GM21447 (cell line): ENCODE measurements around the gene OTUB1.

Source experiments
- ATAC-seq: cut with Tn5 transposase; IDR thresholded peaks from one replicate; pipeline ENCODE4 v1.9.1; 2021; ENCODE audit not compliant: unreplicated experiment

OTUB1 gene

DNA sequence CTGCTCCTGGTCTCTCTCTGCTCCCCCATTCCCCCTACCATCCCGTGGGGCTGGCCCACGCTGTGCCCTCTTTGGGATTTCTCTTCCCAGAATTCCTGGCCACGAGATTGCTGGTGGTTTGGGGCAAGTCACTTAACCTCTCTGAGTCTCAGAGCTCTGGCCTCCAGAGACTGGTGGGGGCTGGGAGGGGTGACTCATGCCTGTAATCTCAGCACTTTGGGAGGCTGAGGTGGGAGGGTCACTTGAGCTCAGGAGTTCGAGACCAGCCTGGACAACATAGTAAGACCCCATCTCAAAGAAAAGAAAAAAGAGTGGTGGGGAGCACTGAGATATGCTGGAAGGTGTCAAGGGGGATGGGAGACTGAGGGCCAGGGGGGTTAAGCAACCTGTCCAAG is 18.3 kb downstream of the OTUB1 start:
- no peak for ATAC-seq

DNA sequence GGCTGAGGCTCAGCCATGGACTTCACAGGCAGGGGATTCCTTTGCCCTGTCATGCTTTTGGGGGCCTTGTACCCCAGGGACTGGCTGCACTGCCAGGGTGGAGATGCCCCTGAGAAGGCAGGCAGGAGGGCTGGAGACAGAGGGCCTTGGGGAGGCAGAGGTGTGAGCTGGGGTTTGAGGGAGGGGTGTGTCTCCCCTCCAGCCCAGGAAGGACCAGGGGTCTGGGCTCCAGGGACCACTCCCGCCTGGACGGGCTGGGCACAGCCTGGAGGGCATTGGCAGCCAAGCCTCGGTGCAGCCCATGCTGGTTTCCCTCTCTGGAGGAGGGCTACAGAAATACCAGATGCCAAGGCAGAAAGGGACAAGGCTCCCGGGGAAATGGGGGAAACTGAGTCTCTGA is 19.5 kb downstream of the OTUB1 start:
- ATAC-seq = no peak

DNA sequence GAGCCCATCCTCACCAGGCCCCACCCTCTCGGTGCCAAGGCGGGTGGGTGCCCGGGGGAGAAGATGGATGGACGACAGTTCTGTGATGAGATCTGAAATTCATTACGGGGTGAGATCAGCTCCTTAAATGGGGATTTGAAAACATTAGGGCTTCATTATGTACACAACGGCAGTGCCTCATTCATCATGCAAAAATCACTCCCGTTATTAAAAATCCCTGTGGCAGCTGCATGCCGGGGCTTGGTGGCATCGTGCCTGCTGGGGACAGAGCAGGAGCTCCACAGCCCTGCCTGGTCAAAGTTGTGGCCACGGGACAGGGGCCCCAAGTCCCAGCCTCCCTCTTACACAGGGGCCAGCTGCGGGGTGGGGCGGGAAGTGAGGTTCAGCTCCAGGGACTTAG is 20.2 kb downstream of the OTUB1 start:
- ATAC-seq = no peak

DNA sequence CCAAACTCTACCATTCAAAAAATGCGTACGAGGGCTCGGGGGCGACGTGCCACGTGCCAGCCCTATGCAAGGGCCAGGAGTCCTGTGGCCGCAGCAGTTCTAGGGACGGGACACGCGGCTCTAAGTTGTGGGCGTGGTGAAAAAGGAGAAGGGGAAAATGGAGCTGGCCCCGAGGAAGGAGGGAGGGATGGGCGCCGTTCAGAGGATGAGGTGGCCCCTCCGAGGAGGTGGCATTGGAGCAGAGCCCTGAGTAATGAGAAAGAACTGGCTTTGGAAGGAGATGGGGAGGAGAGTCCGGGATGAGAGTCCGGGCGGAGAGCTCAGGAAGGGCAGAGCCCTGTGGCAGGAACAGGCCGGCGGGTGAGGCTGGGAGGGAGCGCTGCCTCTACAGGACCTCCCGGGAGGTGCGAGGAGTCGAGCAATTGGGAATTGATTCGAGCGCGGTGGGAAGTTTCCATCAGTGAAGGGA is 21.0 kb downstream of the OTUB1 start:
- no peak for ATAC-seq

DNA sequence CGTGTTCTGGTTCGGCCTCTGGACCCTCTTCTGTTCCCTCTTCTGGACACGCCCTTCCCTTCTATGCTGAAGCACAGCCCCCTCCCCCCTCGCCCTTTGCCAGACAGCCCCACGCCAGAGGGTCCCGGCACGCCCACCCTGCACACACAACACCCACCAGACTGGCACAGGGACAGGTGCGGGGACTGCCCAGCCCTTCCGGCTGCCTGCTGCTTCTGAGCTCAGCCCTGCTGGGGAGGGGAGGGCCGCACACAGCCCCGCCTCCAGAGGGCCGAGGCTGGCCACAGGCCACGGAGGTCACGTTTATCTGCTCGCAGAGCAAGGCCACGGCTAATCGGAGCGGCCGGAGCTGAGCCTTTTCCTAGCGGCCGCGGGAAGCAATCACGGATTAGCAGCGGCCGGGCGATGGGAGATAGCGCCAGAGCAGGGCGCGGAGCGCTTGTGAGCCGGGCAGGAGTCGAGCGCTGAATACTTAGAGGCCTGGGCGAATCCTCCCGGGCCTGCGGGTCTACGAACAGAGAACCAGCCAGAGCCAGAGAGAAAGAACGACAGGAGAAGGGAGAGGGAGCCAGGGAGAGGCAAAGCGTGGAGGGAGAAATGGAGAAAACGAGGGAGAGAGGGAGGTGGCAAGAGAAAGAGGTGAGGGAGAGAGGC is 21.5 kb downstream of the OTUB1 start:
- no peak for ATAC-seq

DNA sequence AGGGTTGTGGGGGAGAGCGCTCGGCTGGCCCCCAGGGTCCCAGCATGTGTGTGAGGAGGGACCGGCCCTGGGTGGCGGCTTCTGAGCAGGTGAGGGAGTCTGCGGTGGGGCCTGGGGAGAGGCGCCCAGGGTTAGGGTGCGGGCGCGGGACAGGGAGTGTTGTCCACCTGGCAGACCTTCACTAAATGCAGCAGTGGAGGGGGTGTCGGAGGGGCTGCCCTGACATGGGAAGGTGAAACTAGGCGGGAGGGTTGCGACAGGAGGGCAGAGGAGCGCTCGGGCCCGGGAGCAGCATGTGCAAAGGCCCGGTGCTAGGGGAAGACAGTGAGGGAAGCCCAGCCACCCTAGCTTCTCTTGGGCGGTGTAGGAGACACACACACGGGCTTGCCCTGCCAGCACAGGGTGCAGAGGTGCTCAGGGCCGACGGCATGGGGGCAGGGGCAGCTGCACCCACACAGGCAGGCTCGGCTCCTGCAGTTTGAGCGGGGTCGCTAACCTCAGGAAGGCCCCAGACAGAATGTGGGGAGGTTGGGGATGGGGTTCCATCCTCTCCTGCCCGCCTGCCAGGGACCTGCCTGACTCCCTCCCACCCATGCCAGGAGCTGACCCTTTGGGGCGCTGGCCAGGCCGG is 22.2 kb downstream of the OTUB1 start:
- no peak for ATAC-seq

DNA sequence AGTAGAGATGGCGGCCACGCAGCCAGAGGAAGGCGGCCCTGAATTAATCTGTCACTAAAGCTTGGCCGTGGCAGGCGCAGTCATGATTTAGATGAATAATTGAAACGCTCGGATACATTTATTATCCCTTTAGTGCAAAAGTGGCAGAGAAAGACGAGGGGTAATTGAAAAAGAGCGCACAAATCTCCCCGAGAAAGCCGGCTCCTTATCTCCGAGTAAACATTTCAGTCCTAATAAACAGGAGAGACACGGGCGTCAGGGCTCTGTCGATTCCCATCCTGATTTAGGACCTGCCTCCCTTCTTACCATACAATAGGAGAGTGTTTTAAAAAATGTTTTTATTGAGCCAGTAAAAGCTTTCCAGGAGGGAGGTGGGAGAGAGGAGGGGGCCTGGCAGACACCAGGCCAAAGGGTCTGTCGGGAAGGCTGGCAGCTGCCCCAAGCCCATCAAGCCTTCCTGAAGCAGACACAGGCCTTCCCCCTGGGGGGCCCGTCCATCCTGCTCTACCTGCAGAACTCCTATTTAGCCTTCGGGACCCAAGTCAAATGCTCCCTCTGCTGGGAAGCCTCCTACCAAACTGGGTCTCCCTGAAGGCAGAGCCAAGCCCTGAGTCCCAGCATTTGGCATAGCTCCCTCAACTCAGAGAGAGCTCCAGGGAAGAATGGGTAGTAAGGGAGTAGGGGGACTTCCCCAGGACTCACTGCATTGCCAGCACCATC is 22.8 kb downstream of the OTUB1 start:
- ATAC-seq = no peak

DNA sequence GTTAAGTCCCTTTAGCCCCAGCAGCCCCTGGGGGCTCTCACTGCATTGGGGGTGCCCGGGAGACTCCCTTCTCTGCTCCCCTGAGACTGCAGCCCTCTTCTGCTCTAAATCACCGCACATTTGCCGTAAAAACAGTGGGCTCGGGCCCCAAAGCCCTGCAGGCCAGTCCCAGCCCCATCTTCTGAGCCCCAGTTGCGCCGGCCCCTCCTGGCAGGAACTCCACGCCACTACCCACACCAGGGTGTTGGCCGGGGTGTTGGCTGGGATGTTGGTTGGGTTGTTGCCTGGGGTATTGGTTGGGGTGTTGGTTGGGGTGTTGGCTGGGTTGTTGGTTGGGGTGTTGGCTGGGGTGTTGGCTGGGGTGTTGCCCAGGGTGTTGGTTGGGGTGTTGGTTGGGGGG is 23.5 kb downstream of the OTUB1 start:
- no peak for ATAC-seq

DNA sequence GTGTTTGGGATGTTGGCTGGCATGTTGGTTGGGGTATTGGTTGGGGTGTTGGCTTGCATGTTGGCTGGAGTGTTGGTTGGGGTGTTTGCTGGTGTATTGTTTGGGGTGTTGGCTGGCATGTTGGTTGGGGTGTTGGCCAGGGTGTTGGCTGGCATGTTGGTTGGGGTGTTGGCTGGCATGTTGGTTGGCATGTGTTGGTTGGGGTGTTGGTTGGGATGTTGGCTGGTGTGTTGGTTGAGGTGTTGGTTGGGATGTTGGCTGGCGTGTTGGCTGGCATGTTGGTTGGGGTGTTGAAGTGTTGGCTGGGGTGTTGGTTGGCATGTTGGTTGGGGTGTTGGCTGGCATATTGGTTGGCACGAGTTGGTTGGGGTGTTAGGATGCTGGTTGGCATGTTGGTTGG is 24.5 kb downstream of the OTUB1 start:
- ATAC-seq = no peak

DNA sequence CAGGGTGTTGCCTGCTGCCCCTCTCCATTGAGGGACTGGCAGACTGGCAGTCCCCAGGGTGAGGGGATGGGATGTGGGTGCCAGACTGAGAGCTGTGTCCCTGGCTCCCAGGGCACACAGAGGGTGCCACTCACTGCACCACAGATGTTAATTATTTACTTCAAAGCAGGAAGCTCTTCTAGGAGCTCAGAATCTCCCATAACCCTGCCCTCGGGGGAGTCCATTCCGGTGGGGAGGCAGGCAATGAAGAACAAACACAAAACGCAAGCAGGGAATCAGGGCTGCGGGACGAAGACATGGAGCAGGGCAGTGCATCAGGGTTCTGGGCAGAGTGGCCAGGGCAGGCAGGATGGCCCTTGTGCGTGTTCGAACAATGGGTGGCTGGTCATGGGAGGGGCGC is 25.1 kb downstream of the OTUB1 start:
- ATAC-seq = no peak

DNA sequence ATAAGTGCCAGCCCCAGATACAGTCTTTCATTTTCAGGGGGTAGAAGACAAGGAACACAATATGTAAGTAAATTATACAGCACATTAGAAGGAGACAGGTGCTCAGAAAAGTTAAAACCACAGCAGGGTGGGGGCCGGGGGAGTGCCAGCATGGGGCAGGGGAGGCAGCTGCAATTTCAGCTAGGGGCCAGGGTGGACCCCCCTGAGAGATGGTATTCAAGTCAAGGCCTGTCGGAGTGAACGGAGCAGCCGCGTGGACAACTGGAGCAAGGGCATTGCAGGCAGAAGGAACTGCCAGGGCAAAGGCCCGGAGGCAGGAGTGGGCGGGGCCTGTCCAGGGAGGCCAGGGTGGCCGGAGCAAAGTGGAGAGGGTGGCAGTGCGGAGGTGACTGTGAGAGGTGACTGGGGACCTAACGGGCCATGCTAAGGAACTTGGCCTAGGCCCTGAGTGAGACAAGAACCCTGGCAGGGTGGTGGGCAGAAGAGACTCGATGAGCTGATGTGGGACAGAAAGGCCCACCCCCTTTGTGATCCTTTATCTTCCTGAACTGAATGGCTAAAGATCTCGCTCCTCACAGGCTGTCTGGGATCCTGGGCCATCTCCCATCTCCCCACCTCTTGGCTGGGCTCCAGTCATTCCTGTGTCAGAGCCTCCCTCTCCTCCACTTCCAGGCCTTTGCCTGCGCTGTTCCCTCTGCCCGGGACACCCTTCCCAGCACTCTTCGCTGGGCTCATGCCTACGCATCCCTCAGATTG is 27.1 kb downstream of the OTUB1 start:
- no peak for ATAC-seq

DNA sequence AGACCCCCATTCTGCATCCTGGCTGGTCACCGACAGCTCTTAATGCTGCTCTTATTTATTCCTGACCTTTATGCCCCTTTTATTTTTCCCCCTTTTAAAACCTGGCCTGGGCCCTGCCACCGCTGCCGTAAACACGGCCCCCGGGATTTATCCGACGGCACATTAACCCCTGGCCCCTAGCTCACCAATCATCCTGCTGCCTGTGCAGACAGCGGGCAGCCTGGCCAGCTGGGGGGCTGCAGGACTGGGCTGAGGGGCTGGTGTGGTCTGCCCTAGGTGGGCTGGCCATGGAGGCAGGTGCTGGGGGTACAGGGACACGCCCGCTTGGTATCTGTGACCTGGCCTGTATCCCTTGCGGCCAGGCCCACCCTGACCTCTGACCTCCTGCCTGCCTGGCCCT is 28.1 kb downstream of the OTUB1 start:
- no peak for ATAC-seq

DNA sequence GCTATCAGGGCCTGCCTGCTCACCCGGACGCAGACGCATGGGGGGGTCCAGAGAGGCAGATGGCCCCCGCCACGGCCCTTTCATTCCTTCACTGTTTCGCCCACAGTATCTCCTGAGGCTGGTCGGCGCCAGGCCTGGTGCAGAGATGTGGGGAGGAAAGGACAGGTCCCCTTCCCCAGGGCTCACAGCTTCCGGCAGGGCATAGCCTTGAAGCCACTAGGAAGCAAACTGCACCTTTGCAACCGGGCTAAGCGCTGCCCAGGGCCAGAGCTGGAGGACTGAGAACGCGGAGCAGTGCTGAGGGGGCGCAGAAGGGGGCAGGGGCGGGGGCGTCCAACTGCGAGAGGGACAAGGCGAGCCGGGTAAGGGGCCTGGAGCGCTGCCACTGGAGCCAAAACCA is 29.3 kb downstream of the OTUB1 start:
- ATAC-seq = no peak

DNA sequence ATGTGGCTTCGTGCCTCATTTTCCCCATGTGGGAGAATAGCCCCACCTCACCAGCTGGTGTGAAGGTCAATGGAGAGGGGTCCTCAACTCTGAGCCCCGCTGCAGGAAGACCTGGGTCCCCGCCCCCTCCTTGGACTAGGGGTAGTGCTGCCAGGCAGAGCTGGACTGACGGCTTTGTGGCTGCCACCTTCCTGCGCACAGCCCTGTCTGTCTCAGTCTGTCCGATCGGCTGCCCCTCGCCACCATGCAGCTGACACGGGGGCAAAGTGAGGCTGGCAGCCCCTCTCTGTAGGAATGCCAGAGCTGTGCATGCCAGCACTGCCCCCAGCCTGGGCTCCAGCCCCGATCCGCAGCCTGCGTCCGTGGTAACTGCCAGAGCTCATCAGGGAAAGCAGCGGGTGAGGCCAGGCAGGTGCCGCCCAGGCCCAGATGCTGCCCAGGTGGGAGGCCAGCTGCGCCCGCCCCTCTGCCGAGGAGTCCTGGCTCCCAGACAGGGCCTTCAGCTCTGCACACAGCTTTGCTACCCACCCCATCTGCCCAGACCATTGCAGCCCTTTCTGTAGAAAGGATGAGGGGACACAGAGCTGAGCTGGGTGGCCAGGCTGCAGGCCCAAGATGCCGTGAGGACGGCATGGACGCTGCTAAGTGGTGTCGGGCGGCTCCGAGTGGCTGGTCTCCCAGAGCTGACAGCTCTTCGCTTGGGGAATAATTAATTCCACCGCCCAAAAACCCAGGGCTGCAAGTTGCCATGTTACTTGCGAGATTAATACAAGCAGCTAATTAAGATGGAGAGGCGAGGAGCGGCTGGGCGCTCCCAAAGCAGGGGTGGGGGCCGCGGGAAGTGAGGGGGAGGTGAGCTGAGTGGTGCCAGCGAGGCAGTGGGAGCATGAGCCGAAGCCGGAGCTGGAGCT is 30.0 kb downstream of the OTUB1 start:
- ATAC-seq = no peak

DNA sequence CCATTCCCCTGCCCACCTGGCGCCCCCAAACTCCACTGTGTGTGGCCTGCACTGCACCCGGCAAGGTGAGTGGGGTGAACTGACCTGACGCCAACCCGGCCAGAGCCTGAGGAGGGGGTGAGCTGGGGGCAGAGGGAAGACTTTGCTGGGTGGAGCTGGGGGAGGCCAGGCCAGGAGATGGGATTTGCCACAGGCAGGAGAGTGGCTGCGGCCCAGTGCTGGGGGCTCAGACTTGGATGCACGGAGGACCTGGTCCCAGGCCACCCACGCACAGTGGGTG is 31.6 kb downstream of the OTUB1 start:
- no peak for ATAC-seq

DNA sequence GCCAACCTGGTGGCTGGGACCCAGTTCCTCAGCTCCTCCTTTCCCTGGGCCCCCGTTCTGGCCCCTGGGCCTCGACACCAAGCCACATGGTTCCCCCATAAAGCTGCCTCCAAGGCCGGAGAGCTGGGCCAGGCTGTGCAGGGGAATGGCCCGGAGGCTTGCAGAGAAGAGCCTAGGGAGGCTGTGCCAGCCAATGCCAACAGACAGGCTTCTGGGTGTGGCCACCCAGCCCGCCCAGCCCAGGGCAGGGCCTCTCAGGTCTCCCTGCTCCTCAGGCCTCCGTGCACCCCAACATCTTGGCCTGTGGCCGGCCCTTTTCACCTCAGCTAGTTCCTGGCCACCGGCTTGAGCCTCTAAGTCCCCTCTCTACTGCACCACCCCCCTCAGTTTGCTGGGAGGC is 32.1 kb downstream of the OTUB1 start:
- ATAC-seq = no peak

DNA sequence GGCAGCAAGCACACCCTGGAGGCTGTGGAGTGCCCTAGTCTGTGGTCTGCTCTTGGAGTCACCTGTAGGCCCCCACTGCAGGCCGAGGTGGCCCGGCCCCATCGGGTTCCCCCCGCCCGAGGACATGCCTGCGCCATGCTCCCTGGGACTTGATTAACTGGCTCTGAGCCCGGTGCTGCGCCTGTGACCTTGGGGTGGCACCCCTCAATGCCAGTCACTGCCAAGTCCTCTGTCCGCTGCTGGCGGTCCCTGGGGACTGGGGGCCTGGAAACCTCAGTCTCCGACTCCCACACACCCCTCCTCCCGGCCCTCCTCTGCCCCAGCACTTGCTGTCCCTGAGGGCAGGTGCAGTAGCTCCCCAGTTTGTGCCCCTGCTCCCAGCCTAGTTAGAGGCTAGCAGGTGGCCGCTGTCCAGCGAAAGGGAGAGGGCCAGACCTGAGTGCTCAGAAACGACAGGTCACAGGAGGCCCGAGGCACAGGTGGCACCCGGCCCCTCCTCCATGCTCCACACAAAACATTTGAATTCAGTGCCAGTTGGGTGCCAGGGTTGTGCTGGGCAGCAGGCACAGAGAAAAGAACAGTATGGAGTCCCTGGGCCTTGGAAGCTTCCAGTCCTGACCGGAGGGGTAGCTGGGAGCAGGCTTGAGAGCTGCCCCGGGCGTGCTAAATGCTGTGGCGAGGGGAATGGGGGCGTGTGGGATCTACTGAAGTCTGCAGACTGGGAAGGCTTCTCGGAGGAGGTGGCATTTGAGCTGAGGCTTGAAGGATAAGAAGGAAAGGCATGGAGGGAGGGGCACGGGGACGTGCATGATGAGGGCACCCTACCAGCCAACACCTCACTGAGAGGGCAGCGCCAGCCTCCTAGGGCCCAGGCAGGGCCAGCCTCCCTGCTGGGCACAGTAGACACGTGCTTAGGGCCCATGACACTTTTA is 33.1 kb downstream of the OTUB1 start:
- no peak for ATAC-seq

DNA sequence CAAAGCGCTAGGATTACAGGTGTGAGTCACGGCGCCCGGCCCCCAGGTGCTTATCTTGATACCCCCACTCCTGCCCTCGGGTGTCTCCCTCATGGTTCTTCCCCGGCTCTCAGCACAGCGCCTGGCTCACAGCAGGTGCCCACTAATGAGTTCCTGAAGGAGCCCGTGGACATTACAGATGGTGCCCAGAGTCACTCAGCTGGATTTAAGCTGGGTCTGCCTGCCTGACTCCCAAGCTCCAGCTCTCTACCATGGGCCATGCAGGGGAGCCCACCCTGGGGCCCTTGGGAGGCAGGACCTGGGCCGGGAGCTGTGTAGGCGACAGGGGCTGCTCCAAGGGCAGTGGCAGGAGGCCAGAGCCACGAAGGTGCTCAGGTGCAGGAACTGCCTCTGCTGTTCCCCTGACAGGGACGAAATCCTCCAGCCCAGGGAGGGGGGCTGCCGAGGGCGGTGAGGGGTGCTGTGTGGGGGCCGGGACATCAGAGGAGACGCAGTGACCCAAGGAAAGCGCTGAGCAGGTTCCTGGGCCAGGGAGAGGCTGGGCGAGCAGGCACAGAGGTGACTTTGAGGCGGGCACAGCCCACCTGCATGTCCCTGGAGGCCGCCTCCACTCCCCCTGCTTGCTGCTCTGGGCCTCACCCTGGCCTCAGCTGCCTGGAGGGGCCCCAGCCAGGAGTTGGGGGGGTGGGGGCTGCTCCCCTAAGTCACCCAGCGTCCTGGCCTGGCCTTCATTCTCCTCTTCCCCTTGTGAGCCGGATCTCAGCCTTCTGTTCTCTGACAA is 34.9 kb downstream of the OTUB1 start:
- no peak for ATAC-seq

DNA sequence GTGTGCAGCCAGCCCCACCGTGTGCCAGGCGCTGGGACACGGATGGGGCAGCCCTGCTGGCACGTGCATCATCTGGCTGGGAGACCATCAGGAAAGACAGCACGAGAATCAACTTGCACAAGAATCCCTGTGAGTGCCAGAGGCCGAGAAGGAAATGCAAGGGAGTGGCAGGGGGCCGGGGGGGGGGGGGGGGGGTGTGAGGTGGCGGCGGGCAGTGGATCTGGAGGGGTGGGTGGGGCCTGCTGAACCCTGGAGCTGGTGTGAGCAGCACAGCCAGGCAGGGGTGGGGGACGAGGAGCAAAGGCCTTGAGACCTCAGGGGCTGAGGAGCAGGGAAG is 35.5 kb downstream of the OTUB1 start:
- ATAC-seq = no peak
